ENCODE measurements around the gene LPP. TPM values are rescaled to one million over a fixed set of nuclear protein-coding genes. Genes with fewer than 3 reads are reported as not detected.

The LPP gene
- total RNA-seq, 6 experiments from 2014 or later = 84.1 to 121 (median 102) TPM

- DNase-seq = peak; percentile 45
- TF ChIP-seq, protein P1, sequence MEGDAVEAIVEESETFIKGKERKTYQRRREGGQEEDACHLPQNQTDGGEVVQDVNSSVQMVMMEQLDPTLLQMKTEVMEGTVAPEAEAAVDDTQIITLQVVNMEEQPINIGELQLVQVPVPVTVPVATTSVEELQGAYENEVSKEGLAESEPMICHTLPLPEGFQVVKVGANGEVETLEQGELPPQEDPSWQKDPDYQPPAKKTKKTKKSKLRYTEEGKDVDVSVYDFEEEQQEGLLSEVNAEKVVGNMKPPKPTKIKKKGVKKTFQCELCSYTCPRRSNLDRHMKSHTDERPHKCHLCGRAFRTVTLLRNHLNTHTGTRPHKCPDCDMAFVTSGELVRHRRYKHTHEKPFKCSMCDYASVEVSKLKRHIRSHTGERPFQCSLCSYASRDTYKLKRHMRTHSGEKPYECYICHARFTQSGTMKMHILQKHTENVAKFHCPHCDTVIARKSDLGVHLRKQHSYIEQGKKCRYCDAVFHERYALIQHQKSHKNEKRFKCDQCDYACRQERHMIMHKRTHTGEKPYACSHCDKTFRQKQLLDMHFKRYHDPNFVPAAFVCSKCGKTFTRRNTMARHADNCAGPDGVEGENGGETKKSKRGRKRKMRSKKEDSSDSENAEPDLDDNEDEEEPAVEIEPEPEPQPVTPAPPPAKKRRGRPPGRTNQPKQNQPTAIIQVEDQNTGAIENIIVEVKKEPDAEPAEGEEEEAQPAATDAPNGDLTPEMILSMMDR (IDR thresholded peaks at IDR 0.05) = no peak
- Mint-ChIP-seq H3K36me3 (ENCODE audit: low read depth) (0 out of 2 replicates have a peak, but pooled peaks cover under 1% of the 10 kb centered on the region), H3K9me3 (no peaks in the 10 kb centered on the region), H3K4me3 (no peak overlapping the region), H3K27ac (peak overlapping the region; percentile 53), H3K27me3 (ENCODE audit: insufficient read depth) (no peaks in the 10 kb centered on the region), H3K4me1 (ENCODE audit: low read depth) (peaks cover 24% of the 10 kb centered on the region)
These were observed 502.4 kb downstream of the LPP start for GRCh38 chr3:188656196-188656982.

GRCh38 chr3:188658606-188659005 lies 504.6 kb downstream of the LPP start:
- no peak overlapping the region for H3K27ac Mint-ChIP-seq

DNA sequence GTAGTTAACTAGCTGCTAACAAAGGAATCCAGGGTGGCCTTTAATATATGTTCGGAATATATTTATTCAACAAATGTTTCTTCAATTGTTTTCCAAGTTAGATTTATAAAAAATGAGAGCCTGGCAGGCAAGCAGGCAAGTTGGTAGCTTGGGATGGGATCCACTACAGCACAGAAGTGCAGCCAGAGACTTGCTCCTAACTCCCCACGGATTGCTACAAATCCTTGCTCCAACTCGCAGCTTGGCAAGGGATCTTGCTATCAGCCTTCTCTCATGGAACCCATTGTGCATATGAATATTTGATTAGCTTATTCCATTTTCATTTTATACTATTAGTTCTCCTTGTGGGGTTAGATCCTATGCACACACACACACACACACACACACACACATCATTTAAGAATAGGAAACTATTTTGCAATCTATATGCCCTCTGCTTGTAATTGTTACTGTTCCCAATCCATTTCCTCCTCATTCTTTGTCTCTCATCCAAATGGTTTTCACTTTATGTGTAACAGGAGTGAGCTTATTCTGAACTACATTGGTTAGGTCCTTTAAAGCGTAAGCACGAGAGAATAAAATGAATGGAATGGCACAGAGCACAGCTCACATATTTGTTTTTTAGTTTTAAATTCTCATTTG lies 505.6 kb downstream of the LPP start:
- Mint-ChIP-seq H3K27ac (no peak overlapping the region), H3K27me3 (ENCODE audit: insufficient read depth) (no peaks in the 10 kb centered on the region), H3K4me1 (ENCODE audit: low read depth) (peaks cover 32% of the 10 kb centered on the region), H3K4me3 (no peak overlapping the region), H3K36me3 (ENCODE audit: low read depth) (no peaks in the 10 kb centered on the region), H3K9me3 (no peaks in the 10 kb centered on the region)
- DNase-seq = no peak
- TF ChIP-seq, protein P1 (IDR thresholded peaks at IDR 0.05) = no peak

More at GRCh38 chr3:188658606-188659005, 504.6 kb downstream of the LPP start:
- peaks cover 39% of the 10 kb centered on the region for H3K4me1 Mint-ChIP-seq (ENCODE audit: low read depth)
- no peaks in the 10 kb centered on the region for H3K9me3 Mint-ChIP-seq
- TF ChIP-seq, protein P1 (IDR thresholded peaks at IDR 0.05) = no peak
- DNase-seq = no peak
- H3K4me3 Mint-ChIP-seq = no peak overlapping the region
- H3K27me3 Mint-ChIP-seq (ENCODE audit: insufficient read depth) = no peaks in the 10 kb centered on the region
- H3K36me3 Mint-ChIP-seq (ENCODE audit: low read depth) = no peaks in the 10 kb centered on the region

DNA sequence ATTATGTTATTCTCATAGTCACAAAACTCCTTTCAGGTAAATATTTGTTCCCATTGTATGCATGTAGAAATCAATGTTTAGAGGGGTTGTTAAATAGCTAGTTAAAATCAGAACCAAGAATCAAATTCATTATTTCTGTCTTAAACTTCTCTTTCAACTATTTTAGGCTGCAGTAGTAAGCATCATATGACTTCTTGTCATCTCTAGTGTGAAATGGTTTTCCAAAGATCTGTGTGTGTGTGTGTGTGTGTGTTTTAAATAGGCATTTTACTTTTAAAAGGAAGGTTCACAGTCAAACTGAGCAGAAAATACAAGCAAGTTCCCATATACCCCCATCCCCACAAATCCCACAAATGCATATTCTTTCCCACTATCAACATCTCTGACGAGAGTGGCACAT lies 506.5 kb downstream of the LPP start:
- DNase-seq = no peak
- TF ChIP-seq, protein P1 (IDR thresholded peaks at IDR 0.05) = no peak
- H3K27ac Mint-ChIP-seq = no peak overlapping the region
- H3K9me3 Mint-ChIP-seq = no peaks in the 10 kb centered on the region
- no peaks in the 10 kb centered on the region for H3K27me3 Mint-ChIP-seq (ENCODE audit: insufficient read depth)
- H3K36me3 Mint-ChIP-seq (ENCODE audit: low read depth) = no peaks in the 10 kb centered on the region
- H3K4me3 Mint-ChIP-seq = no peak overlapping the region
- H3K4me1 Mint-ChIP-seq (ENCODE audit: low read depth) = peaks cover 32% of the 10 kb centered on the region

DNA sequence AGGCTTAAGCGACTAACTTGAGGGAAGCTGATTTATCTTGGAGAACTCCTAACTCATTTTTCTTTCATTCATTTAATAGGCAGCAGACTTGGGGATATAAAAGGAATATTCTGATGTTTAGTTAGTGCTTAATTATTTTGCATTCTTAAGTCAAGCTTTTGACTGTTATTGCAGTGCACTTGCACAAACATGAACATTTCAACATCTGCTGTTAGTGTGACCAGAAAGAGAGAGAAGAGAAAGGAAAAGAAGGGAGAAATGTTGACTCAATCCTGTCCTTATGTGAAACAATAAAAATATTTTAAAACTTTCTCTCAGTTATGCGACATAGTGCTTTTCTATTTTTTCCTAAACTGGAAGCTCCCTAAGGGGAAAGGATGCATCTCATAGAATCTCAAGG lies 507.8 kb downstream of the LPP start:
- TF ChIP-seq, protein P1 (IDR thresholded peaks at IDR 0.05) = no peak
- no peaks in the 10 kb centered on the region for H3K9me3 Mint-ChIP-seq
- H3K27ac Mint-ChIP-seq = no peak overlapping the region
- no peak overlapping the region for H3K4me3 Mint-ChIP-seq
- DNase-seq = no peak
- H3K4me1 Mint-ChIP-seq (ENCODE audit: low read depth) = peaks cover 24% of the 10 kb centered on the region
- H3K36me3 Mint-ChIP-seq (ENCODE audit: low read depth) = no peaks in the 10 kb centered on the region
- H3K27me3 Mint-ChIP-seq (ENCODE audit: insufficient read depth) = no peaks in the 10 kb centered on the region

Measured in HFFc6 (cell line).